ENCODE measurements around the gene C1QA. TPM values are rescaled to one million over a fixed set of nuclear protein-coding genes. Genes with fewer than 3 reads are reported as not detected.

C1QA gene
- total and polyA plus RNA-seq, 2 experiments from 2014 or later = 5.9 to 7.8 TPM

DNA sequence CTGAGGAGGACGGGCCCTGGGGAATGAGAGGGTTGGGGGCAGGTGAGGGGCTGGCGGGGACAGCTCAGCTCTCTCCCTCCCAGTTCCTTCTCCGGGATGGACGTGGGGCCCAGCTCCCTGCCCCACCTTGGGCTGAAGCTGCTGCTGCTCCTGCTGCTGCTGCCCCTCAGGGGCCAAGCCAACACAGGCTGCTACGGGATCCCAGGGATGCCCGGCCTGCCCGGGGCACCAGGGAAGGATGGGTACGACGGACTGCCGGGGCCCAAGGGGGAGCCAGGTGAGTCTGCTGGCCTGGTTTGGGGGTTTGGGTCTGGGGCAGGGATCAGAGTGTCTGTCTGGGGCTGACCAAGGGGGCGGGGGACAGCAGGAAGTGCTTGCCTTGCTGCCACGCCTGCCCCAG lies 7.5 kb downstream of the C1QA start:
- Histone ChIP-seq H4K20me1 (ENCODE audit: insufficient read depth, poor library complexity, severe bottlenecking) (no peaks in the 10 kb centered on the region), H3K27ac (no peak overlapping the region), H3K4me3 (no peak overlapping the region), H2AFZ (no peak overlapping the region), H3K36me3 (replicated peaks; ENCODE audit: insufficient read depth, low read depth) (no peaks in the 10 kb centered on the region), H3K79me2 (no peaks in the 10 kb centered on the region), H3K4me1 (ENCODE audit: insufficient read depth) (no peaks in the 10 kb centered on the region), H3K9me2 (replicated peaks; ENCODE audit: insufficient read depth) (no peaks in the 10 kb centered on the region), H3K4me2 (no peak overlapping the region), H3K27me3 (no peaks in the 10 kb centered on the region), H3K9me3 (ENCODE audit: low read depth) (no peaks in the 10 kb centered on the region)
- WGBS (ENCODE audit: low lambda C conversion rate, missing lambda C conversion rate) = 80% methylated on average over 8 of the region's 12 CpGs
- no peak for DNase-seq (ENCODE audit: low spot score)
- TF ChIP-seq EZH2 (IDR thresholded peaks at IDR 0.05; ENCODE audit: borderline replicate concordance) (no peak), EZH2phosphoT487 (IDR thresholded peaks at IDR 0.05; ENCODE audit: low read depth, severe bottlenecking, unreplicated experiment) (no peak)
- TF ChIP-seq, protein P1, sequence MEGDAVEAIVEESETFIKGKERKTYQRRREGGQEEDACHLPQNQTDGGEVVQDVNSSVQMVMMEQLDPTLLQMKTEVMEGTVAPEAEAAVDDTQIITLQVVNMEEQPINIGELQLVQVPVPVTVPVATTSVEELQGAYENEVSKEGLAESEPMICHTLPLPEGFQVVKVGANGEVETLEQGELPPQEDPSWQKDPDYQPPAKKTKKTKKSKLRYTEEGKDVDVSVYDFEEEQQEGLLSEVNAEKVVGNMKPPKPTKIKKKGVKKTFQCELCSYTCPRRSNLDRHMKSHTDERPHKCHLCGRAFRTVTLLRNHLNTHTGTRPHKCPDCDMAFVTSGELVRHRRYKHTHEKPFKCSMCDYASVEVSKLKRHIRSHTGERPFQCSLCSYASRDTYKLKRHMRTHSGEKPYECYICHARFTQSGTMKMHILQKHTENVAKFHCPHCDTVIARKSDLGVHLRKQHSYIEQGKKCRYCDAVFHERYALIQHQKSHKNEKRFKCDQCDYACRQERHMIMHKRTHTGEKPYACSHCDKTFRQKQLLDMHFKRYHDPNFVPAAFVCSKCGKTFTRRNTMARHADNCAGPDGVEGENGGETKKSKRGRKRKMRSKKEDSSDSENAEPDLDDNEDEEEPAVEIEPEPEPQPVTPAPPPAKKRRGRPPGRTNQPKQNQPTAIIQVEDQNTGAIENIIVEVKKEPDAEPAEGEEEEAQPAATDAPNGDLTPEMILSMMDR (IDR thresholded peaks at IDR 0.05; ENCODE audit: poor library complexity) = no peak

GRCh38 chr1:22645931-22646330 lies 9.5 kb downstream of the C1QA start:
- Histone ChIP-seq H4K20me1 (ENCODE audit: insufficient read depth, poor library complexity, severe bottlenecking) (no peaks in the 10 kb centered on the region), H2AFZ (no peak overlapping the region), H3K4me2 (no peak overlapping the region), H3K9me2 (replicated peaks; ENCODE audit: insufficient read depth) (no peaks in the 10 kb centered on the region), H3K4me3 (no peak overlapping the region), H3K36me3 (replicated peaks; ENCODE audit: insufficient read depth, low read depth) (no peaks in the 10 kb centered on the region), H3K79me2 (no peaks in the 10 kb centered on the region), H3K9me3 (ENCODE audit: low read depth) (no peaks in the 10 kb centered on the region), H3K27ac (no peak overlapping the region), H3K27me3 (no peaks in the 10 kb centered on the region), H3K4me1 (ENCODE audit: insufficient read depth) (no peaks in the 10 kb centered on the region)
- no peak for DNase-seq (ENCODE audit: low spot score)
- WGBS (ENCODE audit: low lambda C conversion rate, missing lambda C conversion rate) = 73% methylated on average over 7 of the region's 7 CpGs
- TF ChIP-seq EZH2 (IDR thresholded peaks at IDR 0.05; ENCODE audit: borderline replicate concordance) = no peak
- TF ChIP-seq, protein P1 (IDR thresholded peaks at IDR 0.05; ENCODE audit: poor library complexity) = no peak
- no peak for TF ChIP-seq EZH2phosphoT487 (IDR thresholded peaks at IDR 0.05; ENCODE audit: low read depth, severe bottlenecking, unreplicated experiment)

GRCh38 chr1:22646384-22646783 lies 10.0 kb downstream of the C1QA start:
- H3K9me3 ChIP-seq (ENCODE audit: low read depth) = no peaks in the 10 kb centered on the region
- DNase-seq (ENCODE audit: low spot score) = no peak
- H3K36me3 ChIP-seq (replicated peaks; ENCODE audit: insufficient read depth, low read depth) = no peaks in the 10 kb centered on the region
- no peak for TF ChIP-seq EZH2 (IDR thresholded peaks at IDR 0.05; ENCODE audit: borderline replicate concordance)
- no peak for TF ChIP-seq EZH2phosphoT487 (IDR thresholded peaks at IDR 0.05; ENCODE audit: low read depth, severe bottlenecking, unreplicated experiment)
- TF ChIP-seq, protein P1 (IDR thresholded peaks at IDR 0.05; ENCODE audit: poor library complexity) = no peak
- no peaks in the 10 kb centered on the region for H3K9me2 ChIP-seq (replicated peaks; ENCODE audit: insufficient read depth)
- no peaks in the 10 kb centered on the region for H3K4me1 ChIP-seq (ENCODE audit: insufficient read depth)
- H3K4me3 ChIP-seq = no peak overlapping the region
- H3K27ac ChIP-seq = no peak overlapping the region
- no peak overlapping the region for H3K4me2 ChIP-seq
- H3K79me2 ChIP-seq = no peaks in the 10 kb centered on the region
- H4K20me1 ChIP-seq (ENCODE audit: insufficient read depth, poor library complexity, severe bottlenecking) = no peaks in the 10 kb centered on the region
- no peak overlapping the region for H2AFZ ChIP-seq
- 0% methylated on average over 1 of the region's 1 CpG for WGBS (ENCODE audit: low lambda C conversion rate, missing lambda C conversion rate)
- H3K27me3 ChIP-seq = no peaks in the 10 kb centered on the region
